Caco-2 (cell line): ENCODE measurements around the gene GPC6. TPM values are rescaled to one million over a fixed set of nuclear protein-coding genes. Genes with fewer than 3 reads are reported as not detected.

Experiments
- Bru-seq: library from RNA; stranded (reverse); fragments of 400-500 nt; gene quantifications from one replicate; lab custom pipeline; 2021; lab: Mats Ljungman, UMichigan
- BruChase-seq, 2 experiments: library from RNA; stranded (reverse); fragments of 400-500 nt; gene quantifications; one replicate each; lab custom pipeline; 2021; lab: Mats Ljungman, UMichigan
- BruUV-seq: library from RNA; stranded (reverse); fragments of 400-500 nt; replicated peaks from 2 replicates; lab custom pipeline; 2021; lab: Mats Ljungman, UMichigan
- CTCF ChIA-PET: fragments of 300-600 bp; sonication (Branson Sonifier 250); formaldehyde crosslinking; loops from one replicate; lab custom pipeline; 2022; ENCODE audit warnings: antibody characterized with exemption; lab: Charles Lee
- POLR2A ChIA-PET: fragments of 300-600 bp; sonication (Branson Sonifier 250); formaldehyde crosslinking; loops from one replicate; lab custom pipeline; 2022; ENCODE audit warnings: antibody characterized with exemption; lab: Charles Lee
- DNase-seq, 2 experiments: peaks; one replicate each; pipeline versions ENCODE4 v3.0.0 to v3.0.0-alpha.2; 2020 to 2022
- H3K27me3 ChIP-seq: replicated peaks from 2 replicates; pipeline ENCODE4 v1.6.0; 2011; ENCODE audit warnings: low read length; ENCODE audit not compliant: control insufficient read depth, insufficient read depth
- H3K36me3 ChIP-seq: 2 replicates; pipeline ENCODE4 v1.5.1; 2011; ENCODE audit warnings: low read length; ENCODE audit not compliant: control insufficient read depth, insufficient read depth
- H3K4me1 ChIP-seq: fragments of 250-450 bp; sonication (Bioruptor Pico); 2 replicates; pipeline ENCODE4 v1.5.1; 2020; ENCODE audit warnings: mild to moderate bottlenecking
- H3K4me3 ChIP-seq: 2 replicates; pipeline ENCODE4 v1.5.1; 2011; ENCODE audit warnings: low read depth, mild to moderate bottlenecking, control low read depth, low read length
- H3K9me3 ChIP-seq: fragments of 250-450 bp; sonication (Bioruptor Pico); 2 replicates; pipeline ENCODE4 v1.5.1; 2020; ENCODE audit warnings: mild to moderate bottlenecking, moderate library complexity
- H3K27ac Mint-ChIP-seq: one replicate; pipeline ENCODE4 v1.8.0; 2022; ENCODE audit warnings: mixed read lengths; ENCODE audit not compliant: unreplicated experiment
- H3K27me3 Mint-ChIP-seq: one replicate; pipeline ENCODE4 v1.8.0; 2022; ENCODE audit warnings: mixed read lengths; ENCODE audit not compliant: insufficient read depth, unreplicated experiment
- H3K36me3 Mint-ChIP-seq: one replicate; pipeline ENCODE4 v1.8.0; 2022; ENCODE audit warnings: mild to moderate bottlenecking, mixed read lengths; ENCODE audit not compliant: insufficient read depth, unreplicated experiment
- H3K4me1 Mint-ChIP-seq: one replicate; pipeline ENCODE4 v1.8.0; 2022; ENCODE audit warnings: low read depth, mixed read lengths; ENCODE audit not compliant: unreplicated experiment
- H3K4me3 Mint-ChIP-seq: one replicate; pipeline ENCODE4 v1.8.0; 2022; ENCODE audit warnings: mild to moderate bottlenecking, moderate library complexity, mixed read lengths; ENCODE audit not compliant: unreplicated experiment
- H3K9me3 Mint-ChIP-seq: one replicate; pipeline ENCODE4 v1.8.0; 2022; ENCODE audit warnings: mixed read lengths; ENCODE audit not compliant: unreplicated experiment
- CTCF ChIP-seq, 2 experiments: fragments of 200-600 bp in 1 of 2; IDR thresholded peaks; 1 replicate in 1 of 2; 2 replicates in 1 of 2; pipeline versions ENCODE4 v1.5.1 to v1.8.0; 2011 to 2022; ENCODE audit warnings: antibody characterized with exemption in 1 of 2, control low read depth in 1 of 2, inconsistent platforms in 1 of 2, low read depth in 1 of 2, low read length in 1 of 2, mild to moderate bottlenecking in 1 of 2, moderate library complexity in 1 of 2; ENCODE audit not compliant: insufficient read depth in 1 of 2, severe bottlenecking in 1 of 2, unreplicated experiment in 1 of 2
- intact Hi-C: fragments of 100-400 bp; cut with micrococcal nuclease; formaldehyde crosslinking; loops from one replicate; pipeline ENCODE4 v1.10.0; 2022; ENCODE audit not compliant: unreplicated experiment
- long read RNA-seq: library from polyadenylated mRNA; stranded (forward); transcript quantifications from one replicate; pipeline ENCODE4 v2.0.0, GENCODE V29; 2022
- total RNA-seq: library from RNA; stranded (reverse); gene quantifications from 2 replicates; pipeline ENCODE4 v1.2.3, GENCODE V29; 2022

GPC6 gene
- total RNA-seq (0.07 and 0.16 TPM in 2 replicates), Bru-seq, nascent RNA (percentile 15 among the genes with signal in this experiment), BruChase-seq, experiment 1, labeled RNA remaining after a 2-hour chase (percentile 23 among the genes with signal in this experiment), BruChase-seq, experiment 2, labeled RNA remaining after a 6-hour chase (percentile 15 among the genes with signal in this experiment)
- long read RNA-seq = 0 reads

GRCh38 chr13:93226623-93227279, at the start of gene GPC6:
TSS of gene GPC6 (plus strand) at chr13:93226807.
- no peak for TF ChIP-seq CTCF (IDR thresholded peaks at IDR 0.05; ENCODE audit: insufficient read depth in 1 of 2, low read depth in 1 of 2, low read length in 1 of 2, severe bottlenecking in 1 of 2, unreplicated experiment in 1 of 2)
- no TSS peak for BruUV-seq
- Histone ChIP-seq H3K27me3 (no peaks in the 10 kb centered on the region), H3K4me1 (peaks cover 49% of the 10 kb centered on the region), H3K9me3 (no peaks in the 10 kb centered on the region; the same call in 1 of the 2 replicates), H3K4me3 (no peak within 1 kb of the TSS), H3K36me3 (no peaks in the 10 kb centered on the region)
- peak within 1 kb of the TSS; percentile 57 for H3K27ac Mint-ChIP-seq
- H3K27me3 Mint-ChIP-seq = no peaks in the 10 kb centered on the region
- peaks cover 31% of the 10 kb centered on the region for H3K9me3 Mint-ChIP-seq
- DNase-seq = no peak
- intact Hi-C loops = no loop called here
- ChIA-PET CTCF (no interaction called here), POLR2A (no interaction called here)
- H3K4me1 Mint-ChIP-seq = peaks cover 38% of the 10 kb centered on the region
- no peak within 1 kb of the TSS for H3K4me3 Mint-ChIP-seq
- peaks cover 17% of the 10 kb centered on the region for H3K36me3 Mint-ChIP-seq

- Histone ChIP-seq H3K4me3 (no peak overlapping the region), H3K9me3 (no peaks in the 10 kb centered on the region), H3K4me1 (no peaks in the 10 kb centered on the region), H3K36me3 (no peaks in the 10 kb centered on the region), H3K27me3 (no peaks in the 10 kb centered on the region)
- Mint-ChIP-seq H3K27me3 (peaks cover 3% of the 10 kb centered on the region), H3K4me1 (no peaks in the 10 kb centered on the region), H3K36me3 (no peaks in the 10 kb centered on the region), H3K4me3 (no peak overlapping the region), H3K27ac (no peak overlapping the region), H3K9me3 (no peaks in the 10 kb centered on the region)
- no peak for TF ChIP-seq CTCF (IDR thresholded peaks at IDR 0.05; ENCODE audit: insufficient read depth in 1 of 2, low read depth in 1 of 2, low read length in 1 of 2, severe bottlenecking in 1 of 2, unreplicated experiment in 1 of 2)
- BruUV-seq = no TSS peak
- intact Hi-C loops = no loop called here
- CTCF ChIA-PET = no interaction called here
- no peak for DNase-seq
- POLR2A ChIA-PET = no interaction called here
These were observed 46.1 kb upstream of the GPC6 start for GRCh38 chr13:93180356-93180969.

GRCh38 chr13:93182406-93182805, 44.2 kb upstream of the GPC6 start:
- TF ChIP-seq CTCF (IDR thresholded peaks at IDR 0.05; ENCODE audit: insufficient read depth in 1 of 2, low read depth in 1 of 2, low read length in 1 of 2, severe bottlenecking in 1 of 2, unreplicated experiment in 1 of 2) = no peak
- H3K4me1 ChIP-seq = no peaks in the 10 kb centered on the region
- intact Hi-C loops = no loop called here
- Mint-ChIP-seq H3K36me3 (no peaks in the 10 kb centered on the region), H3K4me3 (no peak overlapping the region), H3K4me1 (no peaks in the 10 kb centered on the region), H3K9me3 (no peaks in the 10 kb centered on the region), H3K27me3 (peaks cover 3% of the 10 kb centered on the region), H3K27ac (no peak overlapping the region)
- ChIA-PET POLR2A (no interaction called here), CTCF (interaction anchor here (0.7 kb wide), 1 partner anchor 205 kb away, joined by 3 read pairs; no protein-coding TSS in a partner anchor)
- H3K4me3 ChIP-seq = no peak overlapping the region
- no peaks in the 10 kb centered on the region for H3K27me3 ChIP-seq
- no peak for DNase-seq
- BruUV-seq = no TSS peak
- H3K36me3 ChIP-seq = no peaks in the 10 kb centered on the region
- H3K9me3 ChIP-seq = no peaks in the 10 kb centered on the region
